ENCODE measurements around the gene KIZ. TPM values are rescaled to one million over a fixed set of nuclear protein-coding genes. Genes with fewer than 3 reads are reported as not detected.
A peak's percentile ranks its signal among the peaks of the same experiment; 100 is the strongest.

Gene KIZ
- total RNA-seq, 1 experiment from 2014 or later = 17.6 TPM

DNA sequence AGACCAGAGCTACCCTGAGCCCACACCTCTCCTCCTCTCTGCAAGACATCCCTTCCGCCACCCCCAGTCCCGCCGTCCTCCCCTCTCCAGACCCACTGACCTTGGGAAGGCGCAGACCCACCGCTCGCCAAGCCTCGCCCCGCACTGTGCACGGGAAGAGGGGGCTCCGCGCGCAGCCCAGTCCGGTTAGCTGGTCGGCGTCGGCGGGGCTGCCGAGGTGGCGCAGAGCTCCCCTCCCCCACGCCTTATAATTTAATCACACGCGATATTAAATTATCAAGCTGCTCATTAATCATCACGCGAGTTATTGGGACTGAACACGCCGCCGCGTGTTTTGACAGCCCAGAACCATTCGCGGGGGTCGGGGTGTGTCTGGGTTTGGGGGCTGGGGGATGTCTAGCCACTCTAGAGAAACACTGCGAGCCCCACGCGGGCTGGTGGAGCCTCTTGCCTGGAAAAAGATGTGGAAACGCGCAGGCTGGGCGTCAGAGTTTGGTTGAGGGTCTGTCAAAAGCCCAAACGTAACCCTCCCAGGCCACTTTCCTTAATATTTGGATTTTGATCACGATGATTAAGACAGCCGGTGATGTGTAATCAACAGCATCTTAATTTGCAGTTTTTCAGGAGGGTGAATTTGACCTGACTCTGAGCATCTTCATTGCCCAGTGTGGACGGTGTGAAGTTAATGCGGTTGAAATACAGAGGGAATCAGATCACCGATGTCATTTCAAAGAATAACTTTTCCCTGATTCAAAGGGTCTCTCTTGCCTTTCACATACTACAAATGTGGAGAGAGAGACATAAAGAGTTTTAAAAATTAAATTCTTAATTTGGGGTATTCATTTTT lies 19.5 kb upstream of the KIZ start, which contains the start of gene LINC00237 (continued):
- TF ChIP-seq EZH2phosphoT487 (IDR thresholded peaks at IDR 0.05; ENCODE audit: borderline replicate concordance) = no peak
- TF ChIP-seq, protein P1, sequence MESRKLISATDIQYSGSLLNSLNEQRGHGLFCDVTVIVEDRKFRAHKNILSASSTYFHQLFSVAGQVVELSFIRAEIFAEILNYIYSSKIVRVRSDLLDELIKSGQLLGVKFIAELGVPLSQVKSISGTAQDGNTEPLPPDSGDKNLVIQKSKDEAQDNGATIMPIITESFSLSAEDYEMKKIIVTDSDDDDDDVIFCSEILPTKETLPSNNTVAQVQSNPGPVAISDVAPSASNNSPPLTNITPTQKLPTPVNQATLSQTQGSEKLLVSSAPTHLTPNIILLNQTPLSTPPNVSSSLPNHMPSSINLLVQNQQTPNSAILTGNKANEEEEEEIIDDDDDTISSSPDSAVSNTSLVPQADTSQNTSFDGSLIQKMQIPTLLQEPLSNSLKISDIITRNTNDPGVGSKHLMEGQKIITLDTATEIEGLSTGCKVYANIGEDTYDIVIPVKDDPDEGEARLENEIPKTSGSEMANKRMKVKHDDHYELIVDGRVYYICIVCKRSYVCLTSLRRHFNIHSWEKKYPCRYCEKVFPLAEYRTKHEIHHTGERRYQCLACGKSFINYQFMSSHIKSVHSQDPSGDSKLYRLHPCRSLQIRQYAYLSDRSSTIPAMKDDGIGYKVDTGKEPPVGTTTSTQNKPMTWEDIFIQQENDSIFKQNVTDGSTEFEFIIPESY (IDR thresholded peaks at IDR 0.05; ENCODE audit: extremely low read depth, insufficient replicate concordance, low read length) = no peak
- TF ChIP-seq CEBPB (IDR thresholded peaks at IDR 0.05; ENCODE audit: low read depth) = no peak
- no peak for TF ChIP-seq SP1 (IDR thresholded peaks at IDR 0.05; ENCODE audit: low read depth)
- TF ChIP-seq EZH2 (IDR thresholded peaks at IDR 0.05) = no peak
- TF ChIP-seq, protein P2, sequence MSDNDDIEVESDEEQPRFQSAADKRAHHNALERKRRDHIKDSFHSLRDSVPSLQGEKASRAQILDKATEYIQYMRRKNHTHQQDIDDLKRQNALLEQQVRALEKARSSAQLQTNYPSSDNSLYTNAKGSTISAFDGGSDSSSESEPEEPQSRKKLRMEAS (IDR thresholded peaks at IDR 0.05) = no peak
- TF ChIP-seq JUND (IDR thresholded peaks at IDR 0.05) = no peak
- TF ChIP-seq CBX3 (IDR thresholded peaks at IDR 0.05; ENCODE audit: low read depth) = no peak
- TF ChIP-seq ZNF274 (IDR thresholded peaks at IDR 0.05; ENCODE audit: low read depth, low read length) = no peak

DNA sequence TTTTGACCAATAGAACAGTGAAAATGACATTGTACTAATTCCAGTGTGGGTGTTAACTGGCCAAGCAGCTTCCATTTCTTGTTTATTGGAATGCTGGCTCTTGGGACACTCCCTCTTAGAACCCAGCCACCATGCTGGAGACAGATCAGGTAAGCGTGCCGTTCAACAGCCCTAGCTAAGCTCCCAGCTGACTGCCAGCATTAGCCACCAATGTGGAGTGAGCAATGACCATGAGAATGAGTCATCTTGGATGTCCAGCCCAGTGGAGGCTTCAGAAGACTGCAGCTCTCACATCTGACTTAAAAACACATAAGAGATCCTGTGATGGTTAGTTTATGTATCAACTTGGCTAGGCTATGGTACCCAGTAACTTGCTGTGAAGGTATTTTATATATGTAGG lies 16.7 kb upstream of the KIZ start:
- ATAC-seq (peak; percentile 38; the same call in 1 of the 2 replicates), DNase-seq (ENCODE audit: low read depth, low spot score) (no peak)
- POLR2A ChIA-PET = no interaction called here
- Histone ChIP-seq H3K4me3 (replicated peaks in 1 of 2; ENCODE audit: low read depth in 1 of 2, low read length in 2 of 2) (no peak overlapping the region), H3K27me3 (ENCODE audit: insufficient read depth, low read length) (no peaks in the 10 kb centered on the region), H3K9me2 (ENCODE audit: insufficient read depth) (no peaks in the 10 kb centered on the region), H3K9ac (ENCODE audit: low read length) (no peak overlapping the region), H3K36me3 (ENCODE audit: control insufficient read depth in 1 of 2, insufficient read depth in 2 of 2, low read length in 2 of 2) (no peaks in the 10 kb centered on the region), H3K27ac (ENCODE audit: low read depth, low read length) (no peak overlapping the region), H2AFZ (ENCODE audit: low read depth, low read length, poor library complexity, severe bottlenecking) (no peak overlapping the region), H4K20me1 (ENCODE audit: insufficient read depth) (no peaks in the 10 kb centered on the region), H3K79me2 (ENCODE audit: insufficient read depth, low read length) (no peaks in the 10 kb centered on the region), H3K4me1 (ENCODE audit: control insufficient read depth in 1 of 2, insufficient read depth in 2 of 2, low read length in 2 of 2) (no peaks in the 10 kb centered on the region; a peak in 1 of 4 replicates), H3K9me3 (ENCODE audit: control insufficient read depth in 1 of 2, insufficient read depth in 1 of 2, low read depth in 1 of 2, low read length in 2 of 2) (no peaks in the 10 kb centered on the region), H3K4me2 (ENCODE audit: low read length) (no peak overlapping the region)
- CTCF ChIA-PET = no interaction called here
- no TSS peak for BruUV-seq (replicated peaks)
- TF ChIP-seq SRF (IDR thresholded peaks at IDR 0.05; ENCODE audit: low read depth) = no peak
- TF ChIP-seq YY1 (IDR thresholded peaks at IDR 0.05; ENCODE audit: extremely low read depth, insufficient replicate concordance, low read depth, low read length) = no peak
- TF ChIP-seq SIN3A (IDR thresholded peaks at IDR 0.05; ENCODE audit: low read depth) = no peak
- TF ChIP-seq CBX3 (IDR thresholded peaks at IDR 0.05; ENCODE audit: low read depth) = no peak
- TF ChIP-seq, protein P3, sequence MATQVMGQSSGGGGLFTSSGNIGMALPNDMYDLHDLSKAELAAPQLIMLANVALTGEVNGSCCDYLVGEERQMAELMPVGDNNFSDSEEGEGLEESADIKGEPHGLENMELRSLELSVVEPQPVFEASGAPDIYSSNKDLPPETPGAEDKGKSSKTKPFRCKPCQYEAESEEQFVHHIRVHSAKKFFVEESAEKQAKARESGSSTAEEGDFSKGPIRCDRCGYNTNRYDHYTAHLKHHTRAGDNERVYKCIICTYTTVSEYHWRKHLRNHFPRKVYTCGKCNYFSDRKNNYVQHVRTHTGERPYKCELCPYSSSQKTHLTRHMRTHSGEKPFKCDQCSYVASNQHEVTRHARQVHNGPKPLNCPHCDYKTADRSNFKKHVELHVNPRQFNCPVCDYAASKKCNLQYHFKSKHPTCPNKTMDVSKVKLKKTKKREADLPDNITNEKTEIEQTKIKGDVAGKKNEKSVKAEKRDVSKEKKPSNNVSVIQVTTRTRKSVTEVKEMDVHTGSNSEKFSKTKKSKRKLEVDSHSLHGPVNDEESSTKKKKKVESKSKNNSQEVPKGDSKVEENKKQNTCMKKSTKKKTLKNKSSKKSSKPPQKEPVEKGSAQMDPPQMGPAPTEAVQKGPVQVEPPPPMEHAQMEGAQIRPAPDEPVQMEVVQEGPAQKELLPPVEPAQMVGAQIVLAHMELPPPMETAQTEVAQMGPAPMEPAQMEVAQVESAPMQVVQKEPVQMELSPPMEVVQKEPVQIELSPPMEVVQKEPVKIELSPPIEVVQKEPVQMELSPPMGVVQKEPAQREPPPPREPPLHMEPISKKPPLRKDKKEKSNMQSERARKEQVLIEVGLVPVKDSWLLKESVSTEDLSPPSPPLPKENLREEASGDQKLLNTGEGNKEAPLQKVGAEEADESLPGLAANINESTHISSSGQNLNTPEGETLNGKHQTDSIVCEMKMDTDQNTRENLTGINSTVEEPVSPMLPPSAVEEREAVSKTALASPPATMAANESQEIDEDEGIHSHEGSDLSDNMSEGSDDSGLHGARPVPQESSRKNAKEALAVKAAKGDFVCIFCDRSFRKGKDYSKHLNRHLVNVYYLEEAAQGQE (IDR thresholded peaks at IDR 0.05; ENCODE audit: low read depth) = no peak
- TF ChIP-seq TCF7L2 (IDR thresholded peaks at IDR 0.05; ENCODE audit: borderline replicate concordance, extremely low read depth, insufficient read depth, insufficient read length) = no peak
- no peak for TF ChIP-seq SP1 (IDR thresholded peaks at IDR 0.05; ENCODE audit: low read depth)
- no peak for TF ChIP-seq POLR2A (IDR thresholded peaks at IDR 0.05; ENCODE audit: borderline replicate concordance, extremely low read depth, insufficient read depth, insufficient read length)
- TF ChIP-seq POLR2AphosphoS5 (IDR thresholded peaks at IDR 0.05; ENCODE audit: low read depth, low read length) = no peak
- TF ChIP-seq EZH2 (IDR thresholded peaks at IDR 0.05) = no peak
- TF ChIP-seq, protein P1 (IDR thresholded peaks at IDR 0.05; ENCODE audit: extremely low read depth, insufficient replicate concordance, low read length) = no peak
- no peak for TF ChIP-seq RAD21 (IDR thresholded peaks at IDR 0.05; ENCODE audit: low read depth)
- intact Hi-C loops (cut with micrococcal nuclease) = no loop called here
- RAD21 ChIA-PET (ENCODE audit: low non-redundant PET in 1 of 2, low total read pairs in 2 of 2, uncharacterized antibody in 2 of 2, unreplicated experiment in 2 of 2) = no interaction called here
